GM19467 (cell line): Measurements from ENCODE around the gene NEK6.

Experiments used
- ATAC-seq: cut with Tn5 transposase; IDR thresholded peaks from one replicate; pipeline ENCODE4 v1.9.1; 2021; ENCODE audit warnings: mild to moderate bottlenecking, moderate library complexity; ENCODE audit not compliant: unreplicated experiment

NEK6 gene

DNA sequence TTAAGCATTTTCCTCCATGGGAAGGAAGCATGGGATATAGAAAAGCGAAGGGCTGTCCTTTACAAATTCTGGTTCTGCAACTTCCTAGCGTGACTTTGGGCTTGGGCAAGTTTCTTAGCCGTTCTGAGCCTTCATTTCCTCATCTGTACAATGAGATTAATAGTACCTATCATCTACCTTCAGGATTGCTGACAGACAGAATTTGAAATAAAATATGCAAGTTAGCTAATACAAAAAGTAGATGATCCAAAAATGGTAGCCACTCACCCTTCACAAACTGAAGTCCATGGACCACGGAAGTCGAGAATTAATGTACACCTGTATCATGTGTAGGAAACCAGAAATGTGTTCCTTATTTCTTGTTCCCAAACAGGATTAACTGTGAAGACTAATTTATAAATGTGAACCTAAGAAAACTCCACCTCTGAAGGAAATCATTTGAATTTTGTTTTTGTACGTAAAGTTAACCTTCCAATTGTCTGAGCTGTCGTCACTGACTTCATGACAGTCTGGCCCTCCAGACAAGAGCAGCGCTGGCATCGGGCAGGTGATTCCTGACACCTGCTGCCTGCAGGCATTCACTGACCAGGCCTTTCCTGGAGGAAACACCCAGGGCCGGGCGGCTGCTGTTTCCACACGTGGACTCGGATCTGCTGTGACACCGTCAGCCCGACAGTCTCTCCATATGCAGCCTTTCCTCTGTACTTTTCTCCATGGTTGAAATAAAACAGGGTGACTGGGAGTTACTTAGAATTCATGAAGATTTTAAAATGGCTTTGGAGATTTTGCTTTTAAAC is 94.1 kb downstream of the NEK6 start:
- no peak for ATAC-seq

DNA sequence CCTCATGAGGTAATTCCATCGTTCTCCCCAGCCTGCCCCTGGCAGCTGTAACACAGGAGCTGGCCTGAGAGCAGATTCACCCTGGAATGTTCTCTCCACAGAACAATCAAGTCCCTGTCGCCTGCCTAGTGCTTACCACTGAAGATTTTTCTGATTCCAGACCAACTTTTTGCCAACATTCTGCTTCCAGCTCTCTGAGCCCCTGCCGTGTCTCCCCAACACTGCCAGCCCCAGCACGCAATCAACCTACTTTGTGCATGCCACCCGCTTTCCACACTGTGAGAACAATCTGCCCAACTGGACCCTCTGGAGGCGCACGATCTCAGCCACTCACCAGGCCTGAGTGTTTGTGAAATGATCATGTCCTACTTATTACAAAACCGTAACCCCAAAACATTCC is 94.9 kb downstream of the NEK6 start:
- ATAC-seq = no peak

DNA sequence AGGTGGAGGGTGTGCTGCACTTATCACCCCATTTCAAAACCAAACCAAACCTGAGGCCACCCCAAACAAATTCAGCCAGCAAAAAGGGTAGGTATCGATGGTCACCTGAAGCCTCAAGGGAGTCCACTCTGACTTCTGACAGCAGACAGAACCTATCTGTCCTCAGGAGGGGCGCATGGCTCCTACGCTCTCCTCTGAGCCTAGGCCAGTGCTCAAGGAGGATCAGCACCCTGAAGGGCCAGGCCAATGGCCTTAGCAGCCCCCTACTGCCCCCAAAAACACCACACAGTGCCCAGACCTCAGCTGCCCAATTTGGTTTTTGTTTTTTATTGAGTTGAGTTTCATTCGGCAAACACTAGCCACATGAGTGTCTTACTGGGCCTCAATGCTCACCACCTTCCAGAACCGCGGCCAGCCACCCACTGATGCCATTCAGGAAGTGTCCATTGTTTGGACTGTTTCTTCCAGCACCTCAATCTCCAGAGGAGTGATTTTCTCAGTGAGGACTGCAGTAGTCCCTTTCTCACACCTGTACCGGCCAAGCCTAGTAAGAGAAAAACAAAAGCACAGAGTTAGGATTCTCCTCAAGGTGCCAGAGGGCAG is 95.5 kb downstream of the NEK6 start:
- ATAC-seq = no peak

DNA sequence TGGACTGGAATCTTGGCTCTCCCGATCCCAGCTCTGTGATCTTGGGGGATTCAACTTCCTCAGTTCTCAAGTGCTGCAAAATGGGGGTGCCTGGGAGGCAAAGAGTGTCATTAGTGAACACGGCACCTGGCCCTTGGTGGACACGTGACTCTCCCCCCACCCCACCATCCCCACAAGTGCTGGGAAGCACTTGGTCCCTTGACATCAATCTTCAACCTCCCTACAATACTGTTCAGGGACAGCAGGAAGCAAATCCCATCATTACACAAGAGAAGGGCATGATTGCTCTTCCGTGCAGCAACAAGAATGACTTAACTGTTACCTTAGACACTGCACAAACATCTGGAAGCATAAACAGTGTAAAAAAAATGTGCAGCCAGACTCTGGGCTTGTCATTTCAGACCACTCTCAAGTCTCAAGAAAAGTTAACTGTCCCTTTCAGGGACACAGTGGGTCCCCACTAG is 96.1 kb downstream of the NEK6 start:
- ATAC-seq = no peak

DNA sequence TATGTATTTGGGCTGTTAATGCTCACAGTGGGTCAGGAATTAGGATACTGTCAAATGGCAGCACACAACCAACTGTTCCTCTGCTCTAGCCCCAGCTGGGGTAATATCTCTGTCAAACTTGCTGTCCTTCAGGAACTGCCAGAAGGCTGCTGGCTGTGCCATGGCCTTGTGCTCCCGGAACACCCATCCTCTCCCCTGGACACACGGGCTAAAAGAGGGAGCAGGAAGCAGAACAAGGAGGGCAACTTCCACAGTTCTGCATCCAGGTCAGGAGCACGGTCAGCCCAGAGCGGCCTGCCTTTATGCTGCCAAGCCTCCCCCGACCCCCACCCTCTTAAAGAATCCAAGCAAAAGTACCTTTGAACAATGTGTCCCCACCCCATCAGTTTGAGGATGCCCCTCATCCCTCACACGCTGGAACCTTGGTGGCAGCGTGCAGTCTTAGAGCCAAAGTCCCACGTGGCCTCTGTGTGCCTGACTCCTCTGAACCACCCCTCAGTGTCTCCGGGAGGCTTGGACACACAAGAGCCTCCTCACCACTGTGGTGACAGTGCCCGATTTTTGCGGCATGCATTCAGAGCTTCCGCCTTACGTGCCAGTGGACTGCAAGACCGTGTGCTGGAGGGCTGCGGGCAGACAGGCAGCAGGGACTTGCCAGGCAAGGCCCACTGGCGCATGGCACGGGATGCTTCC is 96.7 kb downstream of the NEK6 start:
- ATAC-seq = no peak

DNA sequence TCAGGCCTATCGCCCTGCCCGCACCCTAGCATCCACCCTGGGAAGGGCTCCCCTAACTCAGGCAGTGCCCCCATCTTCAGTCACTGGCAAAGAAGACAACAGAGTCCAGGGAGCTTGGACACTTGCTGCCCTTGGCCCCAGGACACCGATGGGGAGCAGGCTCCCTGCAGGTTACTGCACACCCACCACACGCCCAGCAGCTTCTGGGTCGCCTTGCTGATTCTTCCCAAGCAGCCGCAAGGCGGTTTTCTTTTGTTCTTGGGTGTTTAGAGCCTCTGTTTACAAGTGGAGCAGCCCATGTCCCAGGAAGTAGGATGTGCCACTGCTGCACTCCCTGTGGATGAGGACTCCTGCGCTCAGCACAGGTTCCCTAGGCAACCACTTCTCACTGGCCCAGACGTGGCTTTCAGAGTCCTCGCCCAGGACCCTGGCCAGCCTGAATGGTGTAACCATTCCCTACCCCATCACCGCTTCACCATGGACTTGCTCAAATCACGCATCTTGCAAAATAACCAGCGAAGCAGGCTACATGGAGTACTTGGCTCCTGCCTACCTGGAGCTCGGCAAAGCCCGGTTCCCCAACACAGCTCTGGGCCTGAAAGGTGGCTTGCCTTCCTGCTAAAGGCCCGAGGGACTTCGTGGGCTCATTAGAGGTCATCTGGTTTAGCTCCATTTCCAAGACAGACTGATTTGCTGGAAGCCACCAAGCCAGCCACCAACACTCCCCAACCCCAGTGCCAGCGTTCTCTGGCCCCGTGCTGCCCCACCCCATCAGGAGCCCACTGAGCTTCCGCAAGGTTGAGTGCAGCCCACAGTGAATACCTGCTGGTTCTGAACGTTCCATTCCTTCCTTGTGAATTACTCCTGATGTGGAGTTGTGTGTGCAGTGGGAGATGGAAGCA is 97.5 kb downstream of the NEK6 start:
- no peak for ATAC-seq

DNA sequence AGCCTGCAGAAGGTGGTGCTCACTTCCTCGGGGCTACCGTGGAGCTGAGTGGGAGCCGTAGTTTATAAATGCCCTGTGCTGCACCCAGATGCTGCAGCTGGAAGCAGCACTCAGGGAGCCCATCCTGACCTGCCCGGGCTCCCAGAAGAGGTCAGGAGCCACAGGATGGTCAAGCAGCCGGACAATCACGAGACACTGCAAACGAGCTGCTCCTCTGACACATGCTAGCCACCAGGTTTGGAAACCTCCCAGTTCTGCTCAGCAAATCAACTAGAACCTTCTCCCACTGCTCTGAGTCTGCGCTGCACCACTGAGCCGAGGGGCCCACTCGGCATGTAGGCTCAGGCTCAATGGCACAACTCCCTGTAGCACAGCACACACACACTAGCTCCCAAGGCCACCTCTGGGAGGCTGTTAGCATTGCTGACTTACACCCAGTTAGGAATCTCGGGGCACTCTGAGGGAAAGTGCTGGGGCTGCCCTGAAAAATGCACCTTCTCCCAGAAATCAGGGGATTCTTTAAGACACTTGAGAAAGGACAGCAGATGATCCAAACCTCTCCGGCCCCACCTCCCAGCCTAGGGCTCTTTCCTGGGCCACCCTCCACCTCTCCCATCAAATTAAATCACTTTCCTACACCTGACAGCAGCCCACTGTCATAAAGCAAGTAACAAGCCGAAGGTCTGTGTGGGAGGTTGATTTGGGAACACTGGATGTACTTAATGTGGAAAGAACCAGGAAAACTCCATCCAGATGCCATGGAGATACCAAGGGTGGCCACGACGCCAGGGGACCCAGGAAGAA is 98.4 kb downstream of the NEK6 start:
- ATAC-seq = no peak

DNA sequence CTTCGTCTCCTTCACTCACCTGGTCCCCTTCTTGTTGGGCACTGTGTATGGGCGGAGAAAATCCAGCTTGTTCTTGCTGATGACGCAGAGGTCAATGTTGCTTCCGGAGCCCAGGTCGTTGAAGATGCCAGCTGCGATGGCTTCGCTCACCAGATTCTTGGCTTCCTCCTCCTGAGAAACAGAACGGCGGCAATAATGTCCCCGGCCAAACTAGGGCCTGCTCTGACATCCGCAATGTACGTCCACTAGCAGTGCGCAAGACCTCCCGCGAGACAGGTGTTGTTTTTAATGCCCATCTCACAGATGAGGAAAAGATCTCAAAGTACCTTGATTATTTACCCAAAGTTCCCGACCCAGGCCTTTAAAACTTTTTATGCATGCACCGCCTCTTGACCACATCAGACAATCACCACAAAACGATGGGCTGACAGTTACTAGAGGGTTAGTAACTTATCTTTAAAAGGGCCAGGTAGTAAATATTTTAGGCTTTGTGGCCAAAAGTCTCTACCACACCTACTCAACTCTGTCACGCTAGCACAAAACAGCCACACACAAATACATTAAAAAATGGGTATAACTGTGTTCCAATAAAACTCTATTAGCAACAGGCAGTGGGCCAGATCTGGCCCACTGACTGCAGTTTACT is 99.1 kb downstream of the NEK6 start:
- no peak for ATAC-seq

DNA sequence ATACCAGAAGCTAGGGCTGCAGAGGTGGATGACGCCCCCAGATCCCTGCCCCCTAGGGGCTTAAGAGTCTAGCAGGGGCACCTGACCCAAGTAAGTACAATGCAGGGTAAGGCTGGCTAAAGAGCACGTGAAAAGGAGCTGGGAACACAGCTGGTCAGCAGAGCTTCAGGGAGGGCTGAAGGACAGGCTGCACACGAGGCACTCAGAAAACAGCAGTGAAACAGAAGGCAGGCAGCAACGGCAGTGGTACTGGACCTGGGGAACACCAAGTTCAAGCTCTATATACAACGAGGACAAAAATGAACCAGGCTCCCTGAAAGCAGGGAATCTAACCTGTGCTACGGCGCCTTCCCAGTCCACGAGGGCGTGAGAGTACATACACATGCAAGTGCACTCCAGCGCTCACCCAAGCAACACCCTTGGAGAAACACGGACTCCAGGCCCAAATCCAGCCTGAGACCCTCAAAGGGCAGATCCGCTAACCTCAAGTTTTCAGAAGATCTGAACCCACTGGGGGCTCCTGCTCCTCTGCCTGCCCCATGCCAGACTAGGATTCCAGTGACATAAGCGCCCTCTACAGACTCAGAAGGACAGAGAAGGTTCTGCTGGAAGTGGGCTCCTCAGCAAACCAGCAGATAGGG is 100.1 kb downstream of the NEK6 start:
- ATAC-seq = no peak

DNA sequence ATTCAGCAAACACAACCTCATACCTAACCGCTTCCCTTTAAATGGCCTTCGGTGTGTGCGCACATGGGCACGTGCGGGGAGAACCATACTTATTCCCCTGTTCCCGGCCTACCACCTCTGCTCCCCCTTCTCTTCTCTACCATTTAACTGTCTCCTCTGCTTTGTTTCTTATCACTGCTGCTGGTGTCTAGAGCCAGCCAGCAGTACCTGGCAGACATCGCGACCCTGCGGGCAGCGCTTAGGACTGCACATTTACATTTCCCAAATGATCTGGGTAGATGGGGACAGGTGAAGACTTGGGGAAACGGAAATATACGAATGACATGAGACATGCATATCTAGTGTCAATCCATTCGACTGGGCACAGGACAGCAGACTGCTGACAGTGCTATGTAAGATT is 100.9 kb downstream of the NEK6 start:
- ATAC-seq = no peak

DNA sequence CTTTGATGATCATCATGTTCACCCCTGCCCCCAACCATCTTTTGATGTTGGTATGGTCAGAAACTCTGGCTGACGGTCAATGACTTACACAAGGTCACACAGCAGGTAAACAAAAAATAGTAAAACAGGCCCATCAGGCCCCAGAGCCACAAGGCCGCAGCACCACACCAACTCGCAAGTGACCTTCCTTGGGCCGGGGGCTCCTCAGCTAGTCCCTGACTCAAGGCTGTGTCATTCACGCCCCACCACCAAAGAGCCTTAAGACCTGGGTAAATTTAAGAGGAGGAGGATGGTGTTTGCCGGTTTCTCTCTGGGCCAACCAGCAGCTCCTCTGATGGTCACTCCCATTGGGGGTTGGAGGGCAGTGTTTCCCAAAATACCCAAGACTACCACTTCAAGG is 101.7 kb downstream of the NEK6 start:
- ATAC-seq = no peak

DNA sequence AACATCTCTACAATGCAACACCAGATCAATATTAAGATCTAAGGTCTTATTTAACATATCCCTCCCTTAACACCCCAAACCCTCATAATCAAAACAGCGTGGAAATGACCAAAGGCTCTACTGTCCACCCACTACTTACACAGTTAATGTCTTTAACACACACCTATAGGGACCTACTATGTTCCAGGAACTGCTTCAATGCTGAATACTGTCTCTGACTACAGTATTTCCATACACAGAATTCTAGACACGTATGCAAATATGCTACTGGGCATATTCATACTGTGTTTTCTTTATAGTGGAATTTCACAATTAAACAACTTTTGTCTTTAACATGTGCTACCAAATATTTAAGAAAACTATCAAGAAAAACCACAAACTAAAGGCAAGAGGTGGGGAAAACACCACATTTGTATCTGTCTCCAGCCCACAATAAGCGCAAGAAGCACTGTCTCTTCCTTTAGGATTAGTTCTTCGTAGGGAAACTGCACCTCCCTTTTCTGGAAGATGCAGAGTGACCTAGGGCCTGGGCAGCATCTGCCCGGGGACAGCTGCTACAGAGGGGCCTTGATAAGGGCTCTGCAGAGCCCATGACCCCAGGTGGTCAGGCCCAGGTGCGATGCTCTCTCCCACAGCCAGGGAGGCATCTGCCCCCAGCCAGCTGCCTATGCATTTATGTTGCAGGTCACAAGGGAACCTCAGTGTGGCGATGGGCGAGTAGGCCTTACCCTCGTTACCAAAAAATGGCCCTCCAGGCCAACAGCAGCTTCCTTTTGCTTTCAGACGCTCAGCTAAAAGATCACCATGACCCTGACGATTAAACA is 102.3 kb downstream of the NEK6 start:
- no peak for ATAC-seq

DNA sequence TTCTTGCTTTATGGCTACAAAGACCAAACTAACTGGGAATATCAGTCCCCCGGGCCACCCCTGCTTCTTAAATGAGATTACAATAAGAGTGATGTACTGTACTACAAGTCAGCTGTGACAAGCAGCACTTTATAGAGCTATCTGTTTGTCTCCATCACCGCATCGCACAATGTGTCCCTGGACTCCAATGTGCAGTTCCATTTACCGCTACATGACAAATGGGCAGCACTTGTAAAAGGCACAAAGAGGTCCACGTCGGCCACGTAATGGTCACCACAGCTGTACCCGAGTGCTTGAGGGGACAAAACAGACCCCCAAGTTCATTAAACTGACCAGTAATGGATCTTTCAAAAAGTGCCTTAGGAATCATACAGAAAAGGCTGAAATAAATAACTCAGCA is 103.4 kb downstream of the NEK6 start:
- no peak for ATAC-seq

DNA sequence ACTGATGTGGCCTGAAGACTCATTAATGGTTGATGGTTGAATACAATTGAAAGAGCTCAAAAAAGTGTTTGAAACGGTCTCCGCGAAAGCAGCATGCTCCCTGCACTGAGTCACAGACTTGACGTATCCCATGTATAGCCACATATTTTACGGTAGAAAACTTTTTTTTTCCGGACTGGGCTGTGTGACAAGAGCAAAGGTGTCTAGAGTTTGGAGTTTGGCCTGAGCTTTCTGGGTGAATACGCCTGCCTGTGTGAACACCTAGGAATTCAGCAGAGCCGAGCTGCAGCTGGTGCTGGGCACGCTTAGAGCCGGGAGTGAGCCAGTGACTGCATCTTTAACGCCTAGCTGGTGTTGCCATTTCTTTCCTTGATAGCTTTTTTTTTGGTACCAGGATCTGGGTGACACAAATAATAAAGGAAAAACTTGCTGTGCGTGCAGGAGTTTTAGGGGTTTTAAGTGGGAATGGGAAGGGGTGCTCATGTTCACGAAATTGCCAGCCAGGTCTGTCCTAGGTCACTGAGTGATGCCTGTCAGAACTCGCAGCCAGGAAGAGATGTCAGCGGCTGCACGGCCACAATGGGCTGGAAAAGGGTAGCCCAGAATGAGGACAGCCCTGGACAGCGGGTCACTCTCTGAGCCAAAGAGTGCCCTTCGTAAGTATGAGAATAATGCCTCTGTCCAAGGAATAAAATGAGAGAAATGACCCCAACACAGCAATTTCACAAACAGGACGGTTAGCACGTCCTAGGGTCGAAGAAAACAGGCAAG is 105.8 kb downstream of the NEK6 start:
- ATAC-seq = no peak

DNA sequence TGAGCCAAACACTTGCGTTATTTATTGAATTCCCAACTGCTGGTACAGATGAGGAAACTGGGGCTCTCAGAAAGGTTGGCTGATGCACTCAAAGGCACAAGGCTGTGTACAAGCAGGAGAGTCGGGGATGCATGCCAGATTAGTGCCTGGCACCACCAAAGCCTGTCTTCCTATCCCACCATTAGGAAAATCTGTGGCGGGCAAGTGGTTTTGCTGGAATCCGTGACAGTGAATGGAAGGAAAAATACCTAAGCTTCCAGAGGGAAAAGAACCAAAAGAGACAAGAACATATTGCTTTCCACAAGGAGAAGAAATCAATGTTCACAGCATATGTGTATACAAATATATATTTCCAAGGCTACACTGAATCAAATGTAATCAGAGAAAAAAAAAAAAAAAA is 106.4 kb downstream of the NEK6 start:
- no peak for ATAC-seq

DNA sequence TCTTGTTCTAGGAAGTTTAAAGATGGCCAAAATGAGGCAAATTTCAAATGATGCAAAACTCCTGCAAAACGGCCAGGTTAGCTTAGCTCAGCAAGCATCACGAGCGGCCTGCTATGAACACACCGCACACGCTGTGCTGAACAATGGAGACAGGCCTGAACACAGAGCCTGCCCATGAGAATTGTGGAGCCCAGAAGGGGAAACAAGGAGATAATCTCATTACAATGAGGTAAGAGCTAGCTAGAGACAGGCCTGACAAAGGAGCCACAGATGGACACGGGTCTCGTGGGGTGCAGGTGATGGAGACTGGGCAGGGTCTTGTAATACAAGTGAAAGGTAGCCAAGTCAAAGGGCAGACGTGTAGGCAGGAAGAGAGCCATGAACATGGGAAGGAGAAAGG is 107.3 kb downstream of the NEK6 start:
- no peak for ATAC-seq

DNA sequence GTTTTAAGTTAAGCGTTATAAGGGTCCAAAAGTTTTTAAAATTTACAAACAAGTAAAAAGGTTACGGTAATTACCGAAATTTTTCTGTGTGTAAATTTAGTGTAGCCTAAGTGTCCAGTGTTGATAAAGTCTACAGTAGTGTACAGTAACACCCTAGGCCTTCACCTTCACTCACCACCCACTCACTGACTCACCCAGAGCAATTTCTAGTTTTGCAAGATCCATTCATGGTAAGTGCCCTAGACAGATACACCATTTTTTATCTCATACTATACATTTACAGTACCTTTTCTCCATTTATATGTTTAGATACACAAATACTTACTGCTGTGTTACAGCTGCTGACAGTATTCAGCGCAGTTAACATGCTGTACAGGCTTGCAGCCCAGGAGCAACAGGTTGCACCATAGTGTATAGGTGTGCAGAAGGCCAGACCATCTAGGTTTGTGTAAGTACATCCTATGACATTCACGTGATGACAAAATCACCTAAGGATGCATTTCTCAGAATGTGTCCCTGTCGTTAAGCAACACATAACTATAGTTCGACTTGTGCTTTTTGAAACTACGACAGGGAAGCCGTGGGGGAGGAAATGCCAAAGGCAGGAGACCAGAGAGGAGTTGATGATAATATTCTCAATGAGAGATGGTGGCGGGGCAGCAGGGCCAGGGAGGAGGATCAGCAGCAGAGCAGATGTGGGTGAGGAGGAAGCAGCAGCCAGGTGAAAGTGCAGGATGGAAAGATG is 108.9 kb downstream of the NEK6 start:
- ATAC-seq = no peak
